ENCODE results near the gene EDA. TPM values are rescaled to one million over a fixed set of nuclear protein-coding genes. Genes with fewer than 3 reads are reported as not detected.

The EDA gene
- total and polyA plus RNA-seq, 2 donors (not counting 1 experiment from before 2014, with no cell fraction given) = 0.04 to 1.2 TPM

- CTCF ChIA-PET = no interaction called here
- no peak within 1 kb of the TSS for H3K9ac ChIP-seq (ENCODE audit: low read length)
- 84% methylated on average over 2 of the region's 4 CpGs for WGBS (ENCODE audit: insufficient coverage)
These were observed 434.0 kb downstream of the EDA start, which contains the start of gene AWAT2 for GRCh38 chrX:70049925-70050324. AWAT2 (minus strand) TSS chrX:70049938; CDS start chrX:70049932, 6 bp downstream.

More at GRCh38 chrX:70049925-70050324, 434.0 kb downstream of the EDA start, which contains the start of gene AWAT2:
- Histone ChIP-seq H3K36me3 (replicated peaks in 1 of 2; ENCODE audit: control extremely low read depth in 1 of 2, control insufficient read depth in 1 of 2, extremely low read depth in 1 of 2, insufficient read depth in 2 of 2, low read length in 1 of 2) (no peaks in the 10 kb centered on the region), H3K4me2 (replicated peaks; ENCODE audit: low read depth, low read length, poor library complexity, severe bottlenecking) (no peak within 1 kb of the TSS), H3K4me3 (ENCODE audit: control extremely low read depth in 1 of 5, extremely low read depth in 1 of 5, insufficient read depth in 1 of 5, low read depth in 2 of 5, low read length in 4 of 5) (no peak within 1 kb of the TSS), H3K27me3 (replicated peaks in 1 of 4; ENCODE audit: control extremely low read depth in 1 of 4, control insufficient read depth in 3 of 4, insufficient read depth in 4 of 4, low read length in 3 of 4) (no peaks in the 10 kb centered on the region), H3K4me1 (ENCODE audit: control insufficient read depth in 2 of 2, insufficient read depth in 2 of 2, low read length in 2 of 2) (no peaks in the 10 kb centered on the region), H4K20me1 (ENCODE audit: control insufficient read depth, insufficient read depth, low read length, poor library complexity, severe bottlenecking) (no peaks in the 10 kb centered on the region), H3K79me2 (ENCODE audit: control insufficient read depth, insufficient read depth, low read length) (no peaks in the 10 kb centered on the region), H3K9me3 (ENCODE audit: control extremely low read depth in 1 of 3, control insufficient read depth in 2 of 3, insufficient read depth in 1 of 3, low read length in 2 of 3) (no peaks in the 10 kb centered on the region), H3K27ac (ENCODE audit: low read length in 2 of 2) (no peak within 1 kb of the TSS), H2AFZ (ENCODE audit: insufficient read depth, low read depth, low read length, poor library complexity, severe bottlenecking) (no peak within 1 kb of the TSS)
- no peaks in the 10 kb centered on the region for H3K27me3 Mint-ChIP-seq
- ATAC-seq (ENCODE audit: low read depth) = no peak
- H3K4me1 Mint-ChIP-seq = no peaks in the 10 kb centered on the region
- DNase-seq = no peak
- no peak for TF ChIP-seq EZH2 (IDR thresholded peaks at IDR 0.05; ENCODE audit: borderline replicate concordance, insufficient read depth, low read depth, low read length, poor library complexity, severe bottlenecking)
- TF ChIP-seq CTCF (IDR thresholded peaks at IDR 0.05) = no peak
- H3K27ac Mint-ChIP-seq = no peak within 1 kb of the TSS
- POLR2A ChIA-PET = no interaction called here
- H3K4me3 Mint-ChIP-seq = no peak within 1 kb of the TSS
- H3K9me3 Mint-ChIP-seq (ENCODE audit: insufficient read depth) = no peaks in the 10 kb centered on the region
- intact Hi-C loops (cut with micrococcal nuclease) = no loop called here
